ENCODE measurements around the gene GNG8. TPM values are rescaled to one million over a fixed set of nuclear protein-coding genes. Genes with fewer than 3 reads are reported as not detected.

The GNG8 gene
- total and polyA plus RNA-seq, 2 of the 13 experiments (the other 11 are each of a cell fraction or from before 2014, with no cell fraction given), result not detected

- TF ChIP-seq ZNF574 (CRISPR knock-in tag; IDR thresholded peaks at IDR 0.05) (peak; percentile 71), PAX8 (CRISPR knock-in tag; IDR thresholded peaks at IDR 0.05; ENCODE audit: borderline replicate concordance) (no peak; the same call in 1 of the 2 replicates), ZNF280B (CRISPR knock-in tag; IDR thresholded peaks at IDR 0.05; ENCODE audit: borderline replicate concordance) (peak; percentile 53; the same call in 1 of the 2 replicates), E2F2 (CRISPR knock-in tag; IDR thresholded peaks at IDR 0.05; ENCODE audit: borderline replicate concordance) (0 out of 2 replicates have a peak, but pooled peaks have one; percentile 36), ZNF20 (CRISPR knock-in tag; IDR thresholded peaks at IDR 0.05) (no peak), RCOR2 (CRISPR knock-in tag; IDR thresholded peaks at IDR 0.05) (peak; percentile 66; the same call in 1 of the 2 replicates), HNF1B (CRISPR knock-in tag; IDR thresholded peaks at IDR 0.05) (peak; percentile 64), ZNF276 (CRISPR knock-in tag; IDR thresholded peaks at IDR 0.05; ENCODE audit: low read depth) (no peak; the same call in 1 of the 2 replicates), RBM39 (IDR thresholded peaks at IDR 0.05; ENCODE audit: low read depth, low read length, poor library complexity, severe bottlenecking) (no peak), TAF1 (CRISPR knock-in tag; IDR thresholded peaks at IDR 0.05) (peak; percentile 85), ZBTB43 (CRISPR knock-in tag; conservative IDR thresholded peaks at IDR 0.05) (no peak)
Measured at GRCh38 chr19:46600384-46601317, 35.4 kb downstream of the GNG8 start (continued).
